Ascending aorta (tissue), 2 donors: Measurements from ENCODE around the gene DOLPP1. TPM values are rescaled to one million over a fixed set of nuclear protein-coding genes. Genes with fewer than 3 reads are reported as not detected.

Experiments used
- DNase-seq, 2 donors: peaks; one replicate each; pipeline ENCODE4 v3.0.0-alpha.2; 2019; ENCODE audit warnings: low spot score in 2 of 2
- H3K27ac ChIP-seq, 2 donors: fragments of 200-600 bp; sonication (generic); one replicate each; pipeline ENCODE4 v1.5.1; 2016 to 2017; ENCODE audit warnings: mild to moderate bottlenecking in 1 of 2
- H3K27me3 ChIP-seq: fragments of 200-600 bp; sonication (generic); one replicate; pipeline ENCODE4 v1.5.1; 2017
- H3K36me3 ChIP-seq, 2 donors: fragments of 200-600 bp; sonication (generic); one replicate each; pipeline ENCODE4 v1.5.1; 2016
- H3K4me1 ChIP-seq, 2 donors: fragments of 200-600 bp; sonication (generic); one replicate each; pipeline ENCODE4 v1.5.1; 2016 to 2017; ENCODE audit warnings: mild to moderate bottlenecking in 1 of 2
- H3K4me3 ChIP-seq, 2 donors: fragments of 200-600 bp; sonication (generic); one replicate each; pipeline ENCODE4 v1.5.1; 2016 to 2017; ENCODE audit warnings: mild to moderate bottlenecking in 1 of 2
- H3K9me3 ChIP-seq, 2 donors: fragments of 200-600 bp; sonication (generic); one replicate each; pipeline ENCODE4 v1.5.1; 2016
- intact Hi-C: fragments of 100-400 bp; cut with DNase I; formaldehyde crosslinking; loops from one replicate; pipeline ENCODE4 v1.15.1; 2023
- total RNA-seq: library from RNA; depleted of rRNA; stranded (reverse); fragments of >200 nt; gene quantifications from one replicate; pipeline ENCODE4 v1.1.0, GENCODE V29; 2016
- TF ChIP-seq, protein P1 (sequence below), 3 experiments: fragments of 200-600 bp in 2 of 3; fragments of 450-650 bp in 1 of 3; sonication (generic) in 2 of 3; IDR thresholded peaks; one replicate each; pipeline ENCODE4 v1.5.1; 2016 to 2019; ENCODE audit warnings: antibody characterized with exemption in 3 of 3, mild to moderate bottlenecking in 1 of 3, moderate library complexity in 1 of 3

Gene DOLPP1
- total RNA-seq, 1 donor from 2014 or later: 41.7 TPM

DNA sequence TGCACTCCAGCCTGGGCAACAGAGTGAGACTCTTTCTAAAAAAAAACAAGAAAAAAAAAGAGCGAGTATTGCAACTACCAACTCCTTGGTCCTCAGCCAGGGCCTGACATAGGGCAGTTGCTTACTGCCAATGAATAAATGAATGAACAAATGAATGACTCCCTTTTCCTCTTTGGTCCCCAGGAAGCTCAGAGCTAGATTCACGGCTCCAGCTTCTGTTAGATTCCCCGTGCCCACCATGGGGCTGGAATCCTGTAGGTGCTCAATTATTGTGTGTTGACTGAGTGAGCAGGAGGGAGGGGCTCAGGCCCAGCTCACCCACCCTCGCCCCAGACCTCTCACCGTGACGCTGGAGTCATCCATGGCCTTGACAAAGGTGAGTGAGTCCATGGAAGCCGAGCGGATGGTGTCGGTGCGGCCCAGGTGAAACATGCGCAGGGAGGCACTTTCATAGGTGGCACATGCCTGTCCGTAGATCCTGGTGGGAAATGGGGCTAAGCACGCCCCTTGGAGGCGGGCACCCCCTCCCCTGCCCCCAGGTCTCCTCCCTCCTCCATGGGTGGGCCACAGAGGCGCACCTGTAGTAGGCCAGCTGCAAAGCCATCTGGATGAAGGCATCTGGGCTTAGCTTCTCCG lies 16.9 kb downstream of the DOLPP1 start:
- H3K27me3 ChIP-seq: no peaks in the 10 kb centered on the region
- peaks cover 48 to 64% of the 10 kb centered on the region in 2 donors for H3K36me3 ChIP-seq
- no peak for DNase-seq
- no peak overlapping the region for H3K27ac ChIP-seq
- no peak overlapping the region for H3K4me3 ChIP-seq
- intact Hi-C loops: no loop called here
- H3K9me3 ChIP-seq: no peaks in the 10 kb centered on the region
- H3K4me1 ChIP-seq: no peaks in the 10 kb centered on the region
- TF ChIP-seq, protein P1, sequence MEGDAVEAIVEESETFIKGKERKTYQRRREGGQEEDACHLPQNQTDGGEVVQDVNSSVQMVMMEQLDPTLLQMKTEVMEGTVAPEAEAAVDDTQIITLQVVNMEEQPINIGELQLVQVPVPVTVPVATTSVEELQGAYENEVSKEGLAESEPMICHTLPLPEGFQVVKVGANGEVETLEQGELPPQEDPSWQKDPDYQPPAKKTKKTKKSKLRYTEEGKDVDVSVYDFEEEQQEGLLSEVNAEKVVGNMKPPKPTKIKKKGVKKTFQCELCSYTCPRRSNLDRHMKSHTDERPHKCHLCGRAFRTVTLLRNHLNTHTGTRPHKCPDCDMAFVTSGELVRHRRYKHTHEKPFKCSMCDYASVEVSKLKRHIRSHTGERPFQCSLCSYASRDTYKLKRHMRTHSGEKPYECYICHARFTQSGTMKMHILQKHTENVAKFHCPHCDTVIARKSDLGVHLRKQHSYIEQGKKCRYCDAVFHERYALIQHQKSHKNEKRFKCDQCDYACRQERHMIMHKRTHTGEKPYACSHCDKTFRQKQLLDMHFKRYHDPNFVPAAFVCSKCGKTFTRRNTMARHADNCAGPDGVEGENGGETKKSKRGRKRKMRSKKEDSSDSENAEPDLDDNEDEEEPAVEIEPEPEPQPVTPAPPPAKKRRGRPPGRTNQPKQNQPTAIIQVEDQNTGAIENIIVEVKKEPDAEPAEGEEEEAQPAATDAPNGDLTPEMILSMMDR (IDR thresholded peaks at IDR 0.05): no peak

DNA sequence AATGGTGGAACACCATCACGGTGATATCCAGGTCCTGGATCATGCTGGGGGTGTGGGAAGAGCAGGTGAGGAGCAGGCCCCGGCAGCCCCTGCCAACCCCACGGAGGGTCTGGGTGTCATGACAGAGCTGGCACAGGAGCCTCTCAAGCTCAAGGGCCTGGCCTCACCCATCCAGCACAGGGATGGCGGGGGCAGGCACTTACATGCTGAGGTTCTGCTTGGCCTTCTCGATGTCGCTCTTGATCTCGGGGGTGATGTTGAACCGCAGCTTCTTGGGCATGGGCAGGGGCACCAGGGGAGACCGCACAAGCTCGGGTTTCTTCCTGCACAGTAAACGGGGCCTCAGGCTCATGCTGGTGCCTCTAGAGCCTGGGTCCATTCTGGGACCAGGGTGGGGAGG lies 17.4 kb downstream of the DOLPP1 start:
- H3K27ac ChIP-seq: no peak overlapping the region
- no peaks in the 10 kb centered on the region for H3K27me3 ChIP-seq
- H3K9me3 ChIP-seq: no peaks in the 10 kb centered on the region
- intact Hi-C loops: no loop called here
- H3K4me3 ChIP-seq: no peak overlapping the region
- peaks cover 48 to 64% of the 10 kb centered on the region in 2 donors for H3K36me3 ChIP-seq
- no peaks in the 10 kb centered on the region for H3K4me1 ChIP-seq
- TF ChIP-seq, protein P1 (IDR thresholded peaks at IDR 0.05): no peak
- DNase-seq: no peak

DNA sequence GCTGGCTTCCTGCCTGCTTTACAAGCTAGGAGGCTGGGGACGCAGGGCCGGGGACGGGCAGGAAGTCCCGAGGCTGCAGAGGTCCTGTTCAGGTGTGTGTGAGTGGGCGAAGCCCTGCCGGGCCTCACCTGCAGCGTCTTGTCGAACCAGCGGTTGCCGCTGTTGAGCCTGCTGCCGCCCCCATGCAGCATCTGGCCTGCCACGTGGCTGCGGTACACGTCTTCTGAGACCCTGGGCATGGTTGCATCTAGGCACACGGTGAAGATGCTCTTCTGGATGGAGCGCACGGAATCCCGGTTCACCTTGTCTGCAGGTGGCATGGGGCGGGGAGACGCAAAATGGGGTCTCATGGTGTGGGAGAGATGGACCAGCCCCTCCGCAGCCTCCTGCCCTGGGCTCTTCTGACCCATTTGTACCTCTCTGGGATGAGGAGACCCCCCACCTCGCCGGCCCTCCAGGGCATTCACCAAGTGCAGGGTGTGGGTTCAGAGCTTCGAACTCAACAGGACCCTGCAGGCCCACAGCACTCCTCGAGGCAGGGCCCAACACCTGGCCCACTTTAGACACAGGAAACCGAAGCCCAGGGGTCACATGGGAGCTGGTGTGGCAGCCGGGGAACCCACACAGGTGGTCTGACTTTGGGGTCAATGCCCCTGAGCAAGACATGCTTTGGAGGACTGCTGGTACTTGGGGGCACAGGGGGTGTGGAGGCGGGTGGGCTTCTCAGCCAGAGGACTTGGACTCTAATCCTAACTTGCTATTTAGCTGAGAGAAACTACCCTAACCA lies 19.7 kb downstream of the DOLPP1 start:
- H3K4me3 ChIP-seq: no peak overlapping the region
- H3K27ac ChIP-seq: no peak overlapping the region
- TF ChIP-seq, protein P1 (IDR thresholded peaks at IDR 0.05): no peak
- peaks cover 40 to 52% of the 10 kb centered on the region in 2 donors for H3K36me3 ChIP-seq
- no peaks in the 10 kb centered on the region for H3K27me3 ChIP-seq
- H3K4me1 ChIP-seq: no peaks in the 10 kb centered on the region
- DNase-seq: no peak
- intact Hi-C loops: no loop called here
- H3K9me3 ChIP-seq: no peaks in the 10 kb centered on the region

DNA sequence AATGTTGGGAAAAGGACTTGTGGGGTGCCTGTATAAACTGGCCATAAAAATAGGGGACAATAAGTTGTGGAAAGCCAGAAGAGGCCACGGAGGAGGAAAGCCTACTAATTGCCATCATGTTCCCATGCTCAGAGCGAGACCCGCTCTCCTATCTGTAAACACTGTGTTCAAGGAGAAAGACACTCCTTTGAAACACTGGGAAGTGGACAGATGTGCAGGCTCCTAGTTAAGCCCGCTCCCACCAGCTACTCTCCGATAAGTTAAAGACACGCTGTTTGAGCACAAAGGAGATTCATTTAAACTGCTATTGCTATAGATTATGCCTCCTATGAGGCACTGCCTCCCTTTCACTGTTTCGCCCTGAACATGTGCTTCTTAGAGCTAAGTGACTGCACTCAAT lies 20.4 kb downstream of the DOLPP1 start:
- intact Hi-C loops: no loop called here
- Histone ChIP-seq H3K36me3 (peaks cover 33 to 51% of the 10 kb centered on the region in 2 donors), H3K4me3 (no peak overlapping the region), H3K4me1 (no peaks in the 10 kb centered on the region), H3K27ac (no peak overlapping the region), H3K9me3 (no peaks in the 10 kb centered on the region), H3K27me3 (no peaks in the 10 kb centered on the region)
- TF ChIP-seq, protein P1 (IDR thresholded peaks at IDR 0.05): no peak
- DNase-seq: no peak

DNA sequence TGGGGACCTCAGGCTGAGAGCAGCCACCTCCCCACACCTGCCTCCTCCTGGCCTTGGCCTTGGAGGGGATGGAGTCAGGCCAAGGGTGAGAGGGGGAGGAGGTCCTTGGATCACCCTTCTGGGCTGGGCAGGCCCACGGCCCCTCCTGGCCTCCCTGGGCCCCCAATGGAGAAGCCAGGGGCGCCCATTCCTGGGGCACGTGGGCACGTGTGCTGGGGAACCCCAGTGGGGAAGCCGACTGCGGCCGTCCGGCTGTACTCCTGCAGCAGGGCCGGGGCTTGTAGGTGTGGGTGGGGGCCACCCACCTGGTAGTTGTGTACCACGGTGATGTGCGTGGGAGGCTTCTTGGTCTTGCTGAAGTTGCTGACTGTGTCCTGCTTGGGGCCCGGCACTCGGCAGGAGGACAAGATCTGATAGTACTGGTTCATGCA lies 21.2 kb downstream of the DOLPP1 start:
- peaks cover 25 to 51% of the 10 kb centered on the region in 2 donors for H3K36me3 ChIP-seq
- H3K27me3 ChIP-seq: no peaks in the 10 kb centered on the region

More for the DNA sequence above, 21.2 kb downstream of the DOLPP1 start:
- intact Hi-C loops: no loop called here
- TF ChIP-seq, protein P1 (IDR thresholded peaks at IDR 0.05): no peak
- H3K4me3 ChIP-seq: no peak overlapping the region
- no peaks in the 10 kb centered on the region for H3K9me3 ChIP-seq
- DNase-seq: no peak
- H3K4me1 ChIP-seq: no peaks in the 10 kb centered on the region
- no peak overlapping the region for H3K27ac ChIP-seq
